Fibroblast of skin of right biceps (primary cell): ENCODE measurements around the gene CTPS2.

Experiments
- DNase-seq: peaks from one replicate; pipeline ENCODE4 v3.0.0-alpha.2; 2013

CTPS2 gene

GRCh38 chrX:16544969-16545368, 167.5 kb downstream of the CTPS2 start:
- DNase-seq: no peak
